GM18867 (cell line): ENCODE measurements around the gene FALEC.

ENCODE experiments used
- ATAC-seq: cut with Tn5 transposase; IDR thresholded peaks from one replicate; pipeline ENCODE4 v1.9.1; 2021; ENCODE audit warnings: mild to moderate bottlenecking, moderate library complexity; ENCODE audit not compliant: unreplicated experiment

The FALEC gene

GRCh38 chr1:150544204-150544603 is 28.7 kb downstream of the FALEC start:
- ATAC-seq = no peak

GRCh38 chr1:150545486-150546032 is 30.0 kb downstream of the FALEC start:
- no peak for ATAC-seq

- ATAC-seq = no peak
Observed at GRCh38 chr1:150546294-150546937, 30.9 kb downstream of the FALEC start.

- no peak for ATAC-seq
Observed at GRCh38 chr1:150548324-150548631, 32.7 kb downstream of the FALEC start.

GRCh38 chr1:150548632-150549495 is 33.3 kb downstream of the FALEC start, which contains the start of gene ADAMTSL4:
TSS of gene ADAMTSL4 (plus strand) at chr1:150549408. CDS start at chr1:150552289, 2,881 bp downstream.
- ATAC-seq = no peak

GRCh38 chr1:150549496-150550221 is 34.1 kb downstream of the FALEC start:
- ATAC-seq = no peak

GRCh38 chr1:150550222-150551050 is 34.9 kb downstream of the FALEC start:
- no peak for ATAC-seq

- no peak for ATAC-seq
Observed at GRCh38 chr1:150551051-150551783, 35.7 kb downstream of the FALEC start.

GRCh38 chr1:150551784-150552127 is 36.2 kb downstream of the FALEC start:
- no peak for ATAC-seq

GRCh38 chr1:150552128-150552910 is 36.8 kb downstream of the FALEC start:
- no peak for ATAC-seq

- no peak for ATAC-seq
Observed at GRCh38 chr1:150552911-150553289, 37.3 kb downstream of the FALEC start.

- ATAC-seq = no peak
Observed at GRCh38 chr1:150553392-150554085, 38.0 kb downstream of the FALEC start.

GRCh38 chr1:150554086-150554452 is 38.5 kb downstream of the FALEC start:
- ATAC-seq = no peak

GRCh38 chr1:150555198-150555970 is 39.8 kb downstream of the FALEC start:
- ATAC-seq = no peak

- no peak for ATAC-seq
Observed at GRCh38 chr1:150555971-150556865, 40.7 kb downstream of the FALEC start.

GRCh38 chr1:150557065-150557600 is 41.6 kb downstream of the FALEC start:
- no peak for ATAC-seq

- ATAC-seq = no peak
Observed at GRCh38 chr1:150557813-150558212, 42.3 kb downstream of the FALEC start.
